HG02678 (cell line): Measurements from ENCODE around the gene SLC30A5.
"Not testable (repeated sequence)": the region's sequence is repeated elsewhere in the genome, so short reads cannot be mapped to it uniquely, and the experiment has no call there.

Experiments used
- ATAC-seq: cut with Tn5 transposase; IDR thresholded peaks from one replicate; pipeline ENCODE4 v1.9.1; 2021; ENCODE audit warnings: mild to moderate bottlenecking, moderate library complexity; ENCODE audit not compliant: unreplicated experiment

SLC30A5 gene

DNA sequence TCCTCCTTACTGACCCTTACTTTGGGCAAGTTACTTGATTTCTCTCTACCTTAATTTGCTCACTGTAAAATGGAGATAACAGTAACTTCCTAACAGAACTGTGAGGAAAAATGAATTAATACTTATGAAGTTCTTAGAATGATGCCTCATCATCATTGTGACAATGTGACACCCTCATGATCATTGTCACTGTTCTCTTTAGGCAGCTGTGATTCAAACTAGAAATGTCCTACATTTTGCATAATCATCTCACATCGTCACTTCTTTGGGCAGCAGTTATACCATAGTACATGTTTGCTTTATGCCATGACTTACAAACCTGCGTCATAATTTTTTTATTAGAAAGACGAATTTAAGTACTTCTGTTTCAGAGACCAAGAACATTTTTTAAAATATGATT is 9.7 kb downstream of the SLC30A5 start:
- no peak for ATAC-seq

DNA sequence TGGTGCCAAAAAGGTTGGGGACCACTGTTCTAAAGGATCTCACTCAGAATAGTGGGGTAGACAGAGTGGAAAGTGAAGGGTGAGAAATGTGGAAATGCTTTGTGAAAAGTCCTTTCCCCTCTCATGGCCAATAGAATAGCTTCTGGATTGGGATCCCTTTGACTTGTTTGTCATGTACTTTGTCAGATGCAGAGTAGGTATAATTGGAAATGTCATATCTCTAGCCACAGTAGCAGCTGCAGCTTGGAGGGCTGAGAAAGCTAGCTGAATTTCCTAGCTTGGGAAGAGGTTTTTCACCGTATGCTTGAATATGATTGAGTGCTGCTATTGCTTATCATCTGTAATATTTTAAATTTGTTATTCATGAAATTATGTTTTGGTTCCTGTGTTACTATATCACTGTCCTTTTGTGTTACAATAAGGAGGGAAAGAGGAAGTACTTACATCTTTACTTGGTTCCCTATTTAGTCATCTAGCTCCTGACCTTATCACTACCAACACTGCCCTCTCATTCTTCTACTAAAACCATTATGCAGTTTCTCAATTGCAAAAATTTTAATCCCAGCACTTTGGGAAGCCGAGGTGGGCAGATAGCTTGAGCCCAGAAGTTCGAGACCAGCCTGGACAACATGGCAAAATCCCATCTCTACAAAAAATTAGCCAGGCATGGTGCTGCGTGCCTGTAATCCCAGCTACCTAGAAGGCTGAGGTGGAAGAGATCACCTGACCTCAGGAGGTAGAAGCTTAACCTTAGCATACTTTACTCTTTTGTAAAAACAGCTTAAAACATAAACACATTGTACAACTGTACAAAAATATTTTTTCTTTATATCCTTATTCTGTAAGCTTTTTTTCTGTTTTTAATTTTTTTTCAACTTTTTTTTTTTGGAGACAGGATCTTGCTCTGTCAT is 12.4 kb downstream of the SLC30A5 start:
- ATAC-seq = peak; percentile 72

DNA sequence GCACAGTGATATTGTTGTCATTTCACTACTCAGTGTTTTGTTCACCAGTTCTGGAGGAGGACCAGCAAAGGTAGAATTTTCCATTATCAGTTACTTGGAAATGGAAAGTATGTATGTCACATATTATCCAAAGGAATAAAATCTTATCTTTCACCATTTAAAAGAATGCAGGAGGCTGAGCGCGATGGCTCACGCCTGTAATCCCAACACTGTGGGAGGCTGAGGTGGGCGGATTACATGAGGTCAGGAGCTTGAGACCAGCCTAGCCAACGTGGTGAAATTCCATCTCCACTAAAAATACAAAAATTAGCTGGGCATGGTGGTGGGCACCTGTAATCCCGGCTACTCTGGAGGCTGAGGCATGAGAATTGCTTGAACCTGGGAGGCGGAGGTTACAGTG is 14.6 kb downstream of the SLC30A5 start:
- ATAC-seq = not testable (repeated sequence)

DNA sequence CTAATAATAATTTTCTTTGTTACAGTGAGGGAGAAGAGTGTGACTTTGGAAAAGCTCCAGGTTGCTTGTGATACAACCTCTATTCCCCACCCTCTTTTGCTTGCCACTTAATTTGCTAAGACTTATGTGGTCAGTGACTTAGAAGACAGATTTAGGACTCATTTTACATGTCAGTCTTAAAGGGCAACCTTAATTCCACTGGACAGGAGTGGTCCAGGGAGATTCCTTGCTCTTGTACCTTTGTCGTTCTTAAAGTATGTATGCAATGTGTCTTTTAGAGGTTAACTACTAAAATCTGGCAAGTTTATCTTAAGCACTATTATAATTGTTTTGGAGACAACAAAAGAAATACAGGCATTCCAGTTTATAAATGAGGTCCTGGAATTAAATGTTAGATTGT is 20.0 kb downstream of the SLC30A5 start:
- ATAC-seq = no peak

DNA sequence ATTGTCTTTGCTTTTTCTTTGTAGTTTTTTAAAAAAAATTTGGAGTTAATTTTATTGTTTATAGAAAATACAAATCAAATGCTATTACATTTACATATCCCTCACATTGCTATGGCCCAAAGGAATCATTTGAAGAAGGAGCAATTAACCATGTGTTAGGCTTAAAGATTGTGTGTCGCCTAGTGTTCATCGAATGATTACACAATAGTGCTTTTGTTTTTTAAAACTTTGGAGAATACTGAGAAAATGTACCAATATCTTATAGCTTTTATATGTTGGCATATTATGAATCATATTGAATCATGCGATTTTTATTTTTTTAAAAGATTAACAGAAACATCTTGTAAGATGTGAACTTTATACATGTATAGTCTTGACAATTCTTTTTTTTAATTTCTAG is 21.7 kb downstream of the SLC30A5 start:
- no peak for ATAC-seq

DNA sequence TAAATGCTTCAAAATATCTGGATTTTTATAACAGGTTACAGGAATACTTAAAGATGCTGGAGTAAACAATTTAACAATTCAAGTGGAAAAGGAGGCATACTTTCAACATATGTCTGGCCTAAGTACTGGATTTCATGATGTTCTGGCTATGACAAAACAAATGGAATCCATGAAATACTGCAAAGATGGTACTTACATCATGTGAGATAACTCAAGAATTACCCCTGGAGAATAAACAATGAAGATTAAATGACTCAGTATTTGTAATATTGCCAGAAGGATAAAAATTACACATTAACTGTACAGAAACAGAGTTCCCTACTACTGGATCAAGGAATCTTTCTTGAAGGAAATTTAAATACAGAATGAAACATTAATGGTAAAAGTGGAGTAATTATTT is 35.6 kb downstream of the SLC30A5 start:
- ATAC-seq = no peak

DNA sequence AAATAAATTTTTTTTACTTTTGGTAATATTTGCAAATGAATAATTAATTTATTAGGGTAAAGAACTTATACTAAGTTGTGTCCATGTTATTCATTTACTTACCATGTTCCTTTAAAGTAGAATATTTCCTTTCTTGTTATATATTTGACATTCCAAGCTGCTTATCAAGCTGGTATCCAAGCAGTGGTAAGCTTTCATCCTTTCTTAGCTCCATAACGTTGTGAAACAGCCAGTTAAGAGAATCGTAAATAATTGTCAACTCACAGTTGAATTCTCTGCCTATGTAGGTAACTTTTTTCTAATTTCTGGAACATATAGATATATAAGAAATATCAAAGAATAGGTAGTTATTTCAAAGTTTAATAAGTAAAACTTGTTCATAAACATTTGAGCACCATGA is 36.4 kb downstream of the SLC30A5 start:
- no peak for ATAC-seq

DNA sequence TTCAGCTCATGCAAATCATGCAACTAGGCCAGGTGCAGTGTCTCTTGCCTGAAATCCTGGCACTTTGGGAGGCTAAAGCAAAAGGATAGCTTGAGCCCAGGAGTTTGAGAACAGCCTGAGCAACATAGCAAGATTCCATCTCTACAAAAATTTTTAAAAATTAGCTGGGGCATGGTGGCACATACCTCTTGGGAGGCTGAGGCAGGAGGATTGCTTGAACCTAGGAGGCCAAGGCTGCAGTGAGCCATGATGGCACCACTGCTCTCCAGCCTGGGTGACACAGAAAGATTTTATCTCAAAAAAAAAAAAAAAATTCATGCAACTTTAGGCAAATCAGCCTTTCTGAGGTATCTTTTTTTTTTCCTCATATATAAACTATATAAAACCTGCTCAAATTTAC is 37.5 kb downstream of the SLC30A5 start:
- no peak for ATAC-seq

DNA sequence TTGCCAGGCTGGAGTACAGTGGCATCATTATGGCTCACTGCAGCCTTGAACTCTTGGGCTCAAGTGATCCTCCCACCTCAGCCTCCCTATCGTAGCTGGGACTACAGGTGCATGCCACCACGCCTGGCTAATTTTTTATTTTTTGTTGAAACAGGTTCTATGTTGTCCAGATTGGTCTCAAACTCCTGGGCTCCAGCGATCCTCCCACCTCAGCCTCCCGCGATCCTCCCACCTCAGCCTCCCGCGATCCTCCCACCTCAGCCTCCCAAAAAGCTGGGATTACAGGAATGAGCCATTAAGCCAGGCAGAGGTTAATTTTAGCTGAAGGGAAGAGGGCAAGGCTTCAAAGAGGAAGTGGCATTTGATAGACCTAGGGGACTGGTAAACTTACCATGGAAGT is 40.3 kb downstream of the SLC30A5 start:
- ATAC-seq = no peak

DNA sequence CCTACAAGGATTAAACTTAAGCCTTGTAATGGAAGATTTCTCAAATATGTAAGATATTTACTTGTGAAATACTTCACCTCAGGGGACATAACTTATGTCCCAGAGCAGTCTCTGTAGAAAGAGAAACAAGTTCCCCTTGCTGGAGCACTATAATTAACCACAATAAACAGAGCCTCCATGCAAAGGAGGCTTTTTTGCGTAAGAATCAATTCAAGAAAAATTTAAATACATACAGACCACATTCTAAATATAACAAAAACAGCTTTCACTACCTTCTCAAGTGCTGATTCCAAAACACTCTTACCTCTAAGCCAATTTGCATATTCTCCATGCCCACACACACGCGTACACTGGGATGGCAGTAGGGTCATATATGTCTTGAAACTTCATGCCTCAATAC is 42.5 kb downstream of the SLC30A5 start:
- peak; percentile 93 for ATAC-seq

DNA sequence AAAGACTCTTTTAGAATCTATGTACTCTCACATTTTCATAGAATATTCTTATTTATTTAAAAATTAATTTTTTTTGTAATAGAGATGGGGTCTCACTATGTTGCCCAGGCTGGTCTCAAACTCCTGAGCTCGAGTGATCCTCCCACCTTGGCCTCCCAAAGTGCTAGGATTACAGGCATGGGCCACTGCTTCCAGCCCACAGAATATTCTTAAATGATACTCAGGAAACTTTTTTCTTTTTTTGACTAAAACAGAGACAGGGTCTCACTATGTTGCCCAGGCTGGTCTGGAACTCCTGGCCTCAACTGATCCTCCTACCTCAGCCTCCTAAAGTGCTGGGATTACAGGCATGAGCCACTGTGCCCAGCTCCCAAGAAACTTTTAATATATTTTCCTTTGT is 43.4 kb downstream of the SLC30A5 start:
- not testable (repeated sequence) for ATAC-seq

DNA sequence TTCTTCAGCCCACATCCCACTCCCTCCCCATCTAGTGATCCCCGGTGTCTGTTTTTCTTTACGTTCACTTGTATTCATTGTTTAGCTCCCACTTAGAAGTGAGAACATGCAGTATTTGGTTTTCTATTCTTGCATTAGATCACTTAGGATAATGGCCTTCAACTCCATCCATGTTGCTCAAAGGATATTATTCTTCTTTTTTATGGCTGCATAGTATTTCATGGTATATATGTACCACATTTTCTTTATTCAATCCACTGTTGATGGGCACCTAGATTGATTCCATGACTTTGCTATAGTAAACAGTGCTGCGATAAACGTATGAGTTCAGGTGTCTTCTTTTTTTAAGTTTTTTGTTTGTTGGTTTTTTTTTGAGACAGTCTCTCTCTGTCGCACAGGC is 44.0 kb downstream of the SLC30A5 start:
- no peak for ATAC-seq

DNA sequence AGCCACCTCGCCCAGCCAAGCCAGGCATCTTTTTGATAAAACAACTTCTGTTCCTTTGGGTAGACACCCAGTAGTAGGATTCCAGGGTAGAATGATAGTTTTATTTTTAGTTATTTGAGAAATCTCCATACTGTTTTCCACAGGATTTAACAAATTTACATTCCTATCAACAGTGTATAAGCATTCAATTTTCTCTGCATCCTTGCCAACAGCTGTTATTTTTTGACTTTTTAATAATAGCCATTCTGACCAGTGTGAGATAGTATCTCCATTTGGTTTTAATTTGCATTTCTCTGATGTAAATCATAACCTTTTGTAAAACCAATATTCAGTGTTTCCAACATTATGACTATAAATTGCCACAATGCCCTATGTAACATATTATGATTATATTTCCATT is 45.0 kb downstream of the SLC30A5 start:
- ATAC-seq = no peak

DNA sequence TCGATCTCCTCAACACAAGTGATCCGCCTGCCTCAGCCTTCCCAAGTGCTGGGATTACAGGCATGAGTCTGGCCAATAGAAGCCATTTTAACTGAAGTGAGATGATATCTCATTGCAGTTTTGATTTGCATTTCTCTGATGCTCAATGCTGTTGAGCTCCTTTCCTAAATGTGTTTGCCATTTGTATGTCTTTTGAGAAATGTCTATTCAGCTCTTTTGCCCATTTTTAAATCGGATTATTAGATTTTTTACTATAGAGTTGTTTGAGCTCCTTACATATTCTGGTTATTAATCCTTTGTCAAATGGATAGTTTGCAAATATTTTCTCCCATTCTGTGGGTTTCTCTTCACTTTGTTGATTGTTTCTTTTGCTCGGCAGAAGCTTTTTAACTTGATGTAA is 46.4 kb downstream of the SLC30A5 start:
- ATAC-seq = not testable (repeated sequence)

DNA sequence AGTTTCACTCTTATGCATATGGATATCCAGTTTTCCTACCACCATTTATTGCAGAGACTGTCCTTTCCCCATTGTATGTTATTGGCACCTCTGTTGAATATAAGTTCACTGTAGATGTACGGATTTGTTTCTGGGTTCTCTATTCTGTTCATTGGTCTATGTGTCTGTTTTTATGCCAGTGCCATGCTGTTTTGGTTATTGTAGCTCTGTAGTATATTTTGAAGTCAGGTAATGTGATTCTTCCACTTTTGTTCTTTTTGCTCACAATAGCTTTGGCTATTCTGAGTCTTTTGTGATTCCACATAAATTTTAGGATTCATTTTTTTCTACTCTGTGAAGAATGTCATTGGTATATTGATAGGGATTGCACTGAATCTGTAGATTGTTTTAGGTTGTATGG is 47.0 kb downstream of the SLC30A5 start:
- ATAC-seq = no peak

DNA sequence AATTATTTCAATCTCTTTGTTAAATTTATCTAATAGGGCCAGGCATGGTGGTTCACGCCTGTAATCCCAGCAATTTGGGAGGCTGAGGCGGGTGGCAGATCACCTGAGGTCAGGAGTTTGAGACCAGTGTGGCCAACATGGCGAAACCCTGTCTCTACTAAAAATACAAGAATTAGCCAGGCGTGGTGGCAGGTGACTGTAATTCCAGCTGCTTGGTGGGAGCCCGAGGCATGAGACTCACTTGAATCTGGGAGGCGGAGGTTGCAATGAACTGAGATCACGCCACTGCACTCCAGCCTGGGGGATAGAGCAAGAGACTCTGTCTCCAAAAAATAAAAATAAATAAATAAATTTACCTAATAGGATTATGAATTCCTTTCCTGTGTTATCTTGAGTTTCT is 54.8 kb downstream of the SLC30A5 start:
- ATAC-seq = not testable (repeated sequence)

DNA sequence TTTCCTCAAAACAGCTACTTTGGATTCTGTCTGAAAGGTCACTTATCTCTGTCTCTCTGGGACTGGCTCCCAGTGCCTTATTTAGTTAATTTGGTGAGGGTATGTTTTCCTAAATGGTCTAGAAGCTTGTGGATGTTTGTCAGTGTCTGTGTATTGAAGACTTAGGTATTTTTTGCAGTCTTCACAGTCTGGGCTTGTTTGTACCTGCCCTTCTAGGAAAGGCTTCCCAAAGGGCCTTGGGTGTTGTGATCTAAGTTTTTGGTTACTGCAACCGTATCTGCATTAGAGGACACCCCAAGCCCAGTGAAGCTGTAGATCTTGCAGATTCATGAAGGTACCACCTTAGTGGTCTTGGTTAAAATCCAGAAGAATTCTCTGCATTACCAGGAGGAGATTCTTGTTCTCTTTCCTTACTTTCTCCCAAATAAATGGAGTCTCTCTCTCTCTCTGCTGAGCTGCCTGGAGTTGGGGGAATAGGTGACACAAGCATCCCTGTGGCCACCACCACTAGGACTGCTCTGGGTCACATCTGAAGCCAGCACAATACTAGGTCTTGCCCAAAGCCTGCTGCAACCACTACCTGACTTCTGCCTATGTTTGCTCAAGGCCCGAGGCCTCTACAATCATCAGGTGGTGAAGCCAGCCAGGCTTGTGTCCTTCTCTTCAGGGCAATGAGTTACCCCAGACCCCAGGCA is 55.3 kb downstream of the SLC30A5 start:
- no peak for ATAC-seq

DNA sequence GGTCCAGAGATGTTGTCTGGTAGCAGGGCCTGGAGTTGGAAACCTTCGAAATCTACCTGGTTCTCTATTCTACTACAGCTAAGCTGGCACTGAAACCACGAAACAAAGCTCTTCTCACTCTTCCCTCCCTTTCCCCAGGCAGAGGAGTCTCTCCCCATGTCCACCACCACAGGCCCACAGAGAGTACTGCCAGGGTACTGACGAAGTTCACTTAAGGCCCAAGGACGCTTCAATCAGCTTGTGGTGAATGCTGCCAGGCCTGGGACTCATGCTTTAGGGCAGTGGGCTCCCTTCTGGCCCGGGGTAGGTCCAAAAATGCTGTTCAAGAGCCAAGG is 55.8 kb downstream of the SLC30A5 start:
- ATAC-seq = no peak

DNA sequence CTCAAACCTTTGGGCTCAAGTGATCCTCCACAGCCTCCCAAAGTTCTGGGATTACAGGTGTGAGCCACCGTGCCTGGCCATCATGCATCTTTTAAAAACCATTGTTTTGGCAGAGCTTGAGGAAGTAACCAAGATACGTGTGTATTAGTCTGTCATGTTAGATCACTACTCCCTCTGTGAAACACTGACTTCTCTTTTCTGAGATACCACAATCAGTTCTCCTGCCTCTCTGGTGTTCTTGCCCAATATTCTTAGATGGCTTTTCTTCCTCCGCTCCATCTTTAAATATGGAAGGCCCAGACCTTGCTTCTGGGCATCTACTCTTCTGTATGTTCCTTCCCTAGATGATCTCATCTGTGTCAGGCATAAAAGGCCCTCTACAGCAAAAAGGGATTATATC is 58.9 kb downstream of the SLC30A5 start:
- no peak for ATAC-seq

DNA sequence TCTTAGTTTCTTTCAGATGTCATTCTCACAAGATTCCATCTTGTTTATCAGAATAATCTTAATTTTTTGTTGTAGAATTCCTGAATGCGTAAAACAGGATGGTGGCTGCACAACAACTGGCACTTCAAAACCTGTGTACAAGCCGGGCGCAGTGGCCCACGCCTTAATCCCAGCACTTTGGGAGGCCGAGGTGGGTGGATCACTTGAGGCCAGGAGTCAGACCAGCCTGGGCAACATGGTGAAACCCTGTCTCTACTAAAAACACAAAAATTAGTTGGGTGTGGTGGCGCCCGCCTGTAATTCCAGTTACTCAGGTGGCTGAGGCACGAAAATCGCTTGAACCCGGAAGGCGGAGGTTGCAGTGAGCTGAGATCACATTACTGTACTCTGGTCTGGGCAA is 62.6 kb downstream of the SLC30A5 start:
- no peak for ATAC-seq

DNA sequence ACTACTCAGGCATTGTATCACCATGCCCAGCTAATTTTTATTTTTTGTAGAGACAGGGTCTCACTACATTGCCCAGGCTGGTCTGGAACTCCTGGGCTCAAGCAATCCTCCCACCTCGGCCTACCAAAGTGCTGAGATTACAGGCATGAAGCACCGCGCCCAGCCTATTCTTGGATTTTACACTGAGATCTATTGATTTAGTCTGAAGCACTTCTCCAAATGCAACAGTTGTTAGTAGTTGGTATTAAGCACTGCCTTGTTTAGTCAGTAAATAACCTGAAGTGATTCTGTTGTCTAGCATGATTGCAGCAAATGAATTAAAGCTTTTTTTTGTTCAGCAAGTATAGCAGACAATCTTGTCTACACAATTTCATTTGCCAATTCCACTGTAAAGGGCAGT is 64.2 kb downstream of the SLC30A5 start:
- no peak for ATAC-seq

DNA sequence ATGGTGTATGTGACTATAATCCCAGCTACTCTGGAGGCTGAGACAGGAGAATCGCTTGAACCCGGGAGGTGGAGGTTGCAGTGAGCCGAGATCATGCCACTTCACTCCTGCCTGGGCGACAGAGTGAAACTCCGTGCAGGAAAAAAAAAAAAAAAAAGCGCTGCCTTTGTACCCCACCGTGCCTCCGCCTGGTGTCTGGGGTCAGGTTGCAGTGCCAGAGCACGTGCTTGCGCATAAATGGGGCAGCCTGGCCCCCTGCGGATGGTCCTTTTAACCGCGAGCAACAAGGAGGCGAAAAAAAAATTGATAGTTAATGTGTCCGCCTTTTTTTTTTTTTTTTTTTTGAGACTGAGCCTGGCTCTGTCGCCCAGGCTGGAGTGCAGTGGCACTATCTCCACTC is 66.8 kb downstream of the SLC30A5 start:
- ATAC-seq = no peak
